ENCODE data around the gene CCM2L.

CCM2L gene

DNA sequence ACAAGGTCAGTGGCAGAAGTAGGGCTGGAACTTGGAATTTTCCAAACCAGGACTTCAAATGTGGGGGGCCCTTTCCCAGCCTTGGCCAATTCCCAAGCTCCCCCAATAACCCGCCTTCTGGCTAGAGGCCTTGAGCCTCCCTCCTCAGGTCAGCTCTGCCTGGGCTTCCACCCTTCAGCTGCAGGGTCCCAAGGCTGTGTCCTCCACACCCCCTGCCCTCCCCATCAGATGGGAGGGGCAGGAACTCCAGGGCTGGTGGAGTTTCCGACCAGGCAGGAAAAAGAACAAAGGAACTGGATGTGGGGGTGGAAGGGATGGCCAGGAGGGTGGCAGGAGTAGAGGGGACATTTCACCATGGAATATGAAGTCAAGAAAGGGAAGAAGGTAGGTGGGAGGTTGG, at the start of gene CCM2L:
Gene CCM2L (plus strand): TSS at position 338 of the 400 bp plus-strand sequence. CDS start 17 bp downstream, at position 355.
- no peaks in the 10 kb centered on the region for H3K4me1 Mint-ChIP-seq
- H3K4me3 Mint-ChIP-seq, result no peak within 1 kb of the TSS
- ATAC-seq, result no peak
- no peaks in the 10 kb centered on the region for H3K36me3 Mint-ChIP-seq
- H3K27me3 Mint-ChIP-seq, result peaks cover 46% of the 10 kb centered on the region
- H3K27ac Mint-ChIP-seq, result no peak within 1 kb of the TSS
- H3K9me3 Mint-ChIP-seq, result no peaks in the 10 kb centered on the region

DNA sequence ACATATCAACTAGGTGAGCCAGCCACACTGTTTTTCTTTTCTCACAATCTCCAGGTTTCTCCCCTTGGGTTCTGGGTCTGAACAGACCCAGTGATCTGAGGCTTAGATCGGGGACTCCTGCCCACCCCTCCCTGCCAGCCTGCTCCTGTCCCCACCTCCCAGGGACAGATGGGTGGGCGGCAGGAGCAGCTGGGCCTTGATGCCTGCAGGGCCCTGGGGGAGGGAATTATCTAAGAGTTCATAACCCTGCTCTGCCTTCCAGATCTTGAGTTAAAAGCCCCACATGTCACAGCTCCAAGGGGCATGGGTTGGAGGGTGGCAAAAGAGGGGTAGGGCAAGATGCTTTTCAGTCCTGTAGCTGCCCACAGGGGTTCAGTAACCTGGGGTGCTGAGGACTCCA, 47.5 kb upstream of the CCM2L start:
- no peak overlapping the region for H3K27ac Mint-ChIP-seq
- no peaks in the 10 kb centered on the region for H3K36me3 Mint-ChIP-seq
- peaks cover 7% of the 10 kb centered on the region for H3K4me1 Mint-ChIP-seq
- no peaks in the 10 kb centered on the region for H3K9me3 Mint-ChIP-seq
- peaks cover 76% of the 10 kb centered on the region for H3K27me3 Mint-ChIP-seq
- ATAC-seq, result no peak
- H3K4me3 Mint-ChIP-seq, result no peak overlapping the region

DNA sequence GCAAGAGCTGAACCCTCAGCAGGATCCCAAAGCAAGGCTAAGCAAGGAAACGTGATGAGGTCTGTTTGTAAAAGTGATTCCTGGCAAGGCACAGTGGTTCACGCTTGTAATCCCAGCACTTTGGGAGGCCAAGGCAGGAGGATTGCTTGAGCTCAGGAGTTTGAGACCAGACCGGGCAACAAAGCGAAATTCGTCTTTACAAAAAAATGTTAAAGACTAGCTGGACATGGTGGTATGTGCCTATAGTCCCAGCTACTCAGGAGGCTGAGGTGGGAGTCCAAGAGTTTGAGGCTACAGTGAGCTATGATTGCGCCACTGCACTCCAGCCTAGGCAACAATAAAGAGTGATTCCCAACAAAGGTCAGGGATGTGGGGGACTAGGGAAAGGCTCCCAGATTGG, 46.3 kb upstream of the CCM2L start:
- H3K4me1 Mint-ChIP-seq, result peaks cover 14% of the 10 kb centered on the region
- H3K4me3 Mint-ChIP-seq, result no peak overlapping the region
- no peaks in the 10 kb centered on the region for H3K36me3 Mint-ChIP-seq
- peaks cover 81% of the 10 kb centered on the region for H3K27me3 Mint-ChIP-seq
- no peaks in the 10 kb centered on the region for H3K9me3 Mint-ChIP-seq
- ATAC-seq, result no peak
- H3K27ac Mint-ChIP-seq, result no peak overlapping the region

DNA sequence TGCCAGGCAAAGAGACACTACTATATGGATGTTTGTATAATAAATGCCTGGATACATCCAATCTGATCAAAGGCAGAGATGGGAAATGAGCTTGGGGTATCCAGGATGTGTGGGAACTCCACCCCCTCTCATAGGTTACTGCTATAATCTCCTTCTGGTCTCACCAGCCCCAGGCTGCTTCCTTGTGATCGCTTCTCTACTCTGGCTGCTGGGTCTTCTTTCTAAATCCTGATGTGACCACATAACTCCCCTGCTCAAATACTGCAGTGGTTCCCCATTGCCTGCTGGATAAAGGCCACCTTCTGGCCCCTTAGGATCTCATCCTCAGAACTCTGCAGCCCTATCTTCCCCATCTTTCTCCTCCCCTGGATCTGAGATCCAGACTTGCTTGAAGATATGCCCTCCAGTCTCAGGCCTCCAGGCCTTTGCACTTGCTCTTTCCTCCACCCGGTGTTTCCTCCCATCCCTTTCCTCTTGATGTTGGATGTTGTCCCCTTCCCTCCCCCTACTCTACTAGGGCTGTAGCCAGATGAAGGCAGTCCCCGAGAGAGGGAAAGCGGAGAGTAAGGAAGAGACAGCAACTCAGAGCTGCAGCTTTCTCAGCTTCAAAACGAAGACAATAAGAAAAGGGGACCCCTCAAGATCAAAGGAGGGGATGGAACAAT, 43.1 kb upstream of the CCM2L start:
- Mint-ChIP-seq H3K4me1 (peaks cover 14% of the 10 kb centered on the region), H3K36me3 (no peaks in the 10 kb centered on the region), H3K27ac (no peak overlapping the region), H3K27me3 (peaks cover 72% of the 10 kb centered on the region), H3K9me3 (no peaks in the 10 kb centered on the region), H3K4me3 (peak overlapping the region; percentile 6)
- no peak for ATAC-seq

DNA sequence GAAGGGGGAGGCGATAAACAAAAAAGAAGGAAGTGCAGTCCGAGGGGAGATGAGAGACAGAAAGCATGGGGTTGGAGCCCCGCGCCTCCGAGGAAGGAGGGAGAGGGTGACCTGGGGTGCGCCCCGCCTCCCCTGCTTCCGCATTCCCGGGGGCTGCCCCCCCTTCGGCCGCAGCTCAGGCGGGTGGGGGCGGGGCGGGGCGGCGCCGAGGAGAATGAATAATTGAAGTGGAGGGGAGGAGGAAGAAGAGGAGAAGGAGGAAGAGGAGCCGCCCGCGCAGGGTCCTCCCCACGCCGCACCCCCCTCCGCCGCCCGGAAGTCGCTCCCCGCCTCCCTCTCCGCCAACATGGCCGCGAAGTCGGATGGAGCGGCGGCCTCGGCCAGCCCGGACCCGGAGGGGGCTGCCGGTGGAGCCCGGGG, 42.4 kb upstream of the CCM2L start, which contains the start of gene XKR7:
Gene XKR7 (plus strand): TSS at position 322 of the 420 bp plus-strand sequence. CDS start 25 bp downstream, at position 347.
- Mint-ChIP-seq H3K36me3 (no peaks in the 10 kb centered on the region), H3K27me3 (peaks cover 72% of the 10 kb centered on the region), H3K4me3 (peak within 1 kb of the TSS; percentile 82), H3K4me1 (peaks cover 14% of the 10 kb centered on the region), H3K9me3 (no peaks in the 10 kb centered on the region), H3K27ac (no peak within 1 kb of the TSS)
- peak; percentile 22 for ATAC-seq

DNA sequence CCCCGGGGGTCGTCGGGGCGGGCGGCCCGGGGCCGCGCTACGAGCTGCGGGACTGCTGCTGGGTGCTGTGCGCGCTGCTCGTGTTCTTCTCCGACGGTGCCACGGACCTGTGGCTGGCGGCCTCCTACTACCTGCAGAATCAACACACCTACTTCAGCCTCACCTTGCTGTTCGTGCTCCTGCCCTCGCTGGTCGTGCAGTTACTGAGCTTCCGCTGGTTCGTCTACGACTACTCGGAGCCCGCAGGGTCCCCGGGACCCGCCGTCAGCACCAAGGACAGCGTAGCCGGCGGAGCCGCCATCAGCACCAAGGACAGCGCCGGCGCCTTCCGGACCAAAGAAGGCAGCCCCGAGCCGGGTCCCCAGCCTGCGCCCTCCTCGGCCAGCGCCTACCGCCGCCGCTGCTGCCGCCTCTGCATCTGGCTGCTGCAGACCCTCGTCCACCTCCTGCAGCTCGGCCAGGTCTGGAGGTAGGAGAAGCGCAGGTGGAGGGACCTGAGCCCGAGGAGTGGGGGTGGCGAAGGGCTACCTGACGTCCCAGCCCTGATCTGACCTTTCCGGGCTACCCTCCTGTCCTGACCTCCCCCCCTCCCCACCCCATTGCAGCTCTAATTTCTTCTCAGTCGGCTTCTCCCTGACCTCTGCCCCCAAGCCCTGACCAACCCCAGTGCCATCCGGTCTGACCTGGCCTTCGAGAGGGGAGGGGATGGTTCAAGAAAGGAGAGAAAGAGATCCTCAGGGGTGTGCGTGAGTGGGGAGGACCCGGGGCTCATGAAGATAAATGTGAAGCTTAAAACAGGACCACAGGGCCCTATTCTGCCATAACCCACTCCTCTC, 41.7 kb upstream of the CCM2L start:
- Mint-ChIP-seq H3K27ac (no peak overlapping the region), H3K9me3 (no peaks in the 10 kb centered on the region), H3K4me1 (peaks cover 14% of the 10 kb centered on the region), H3K4me3 (peak overlapping the region; percentile 82), H3K36me3 (no peaks in the 10 kb centered on the region), H3K27me3 (peaks cover 77% of the 10 kb centered on the region)
- peak; percentile 80 for ATAC-seq

DNA sequence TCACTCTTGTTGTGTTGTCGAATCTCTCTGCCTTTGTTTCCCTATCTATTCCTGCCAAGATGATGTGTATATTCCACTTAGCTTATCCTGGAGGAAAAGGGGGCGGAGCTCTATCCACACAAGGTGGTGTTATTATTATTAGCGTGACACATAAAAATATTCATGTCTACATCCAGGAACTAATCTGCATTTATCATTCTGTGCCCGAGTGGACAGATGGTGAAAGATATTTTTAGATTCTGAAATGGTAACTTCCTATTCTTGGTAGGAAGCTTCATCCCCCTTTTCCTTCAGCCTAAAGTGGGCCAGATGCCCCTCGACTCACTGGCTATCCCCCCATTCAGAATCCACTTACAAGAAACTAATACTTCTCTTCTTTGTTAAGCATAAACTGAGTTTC, 40.2 kb upstream of the CCM2L start:
- Mint-ChIP-seq H3K27me3 (peaks cover 81% of the 10 kb centered on the region), H3K9me3 (no peaks in the 10 kb centered on the region), H3K27ac (no peak overlapping the region), H3K4me1 (peaks cover 14% of the 10 kb centered on the region), H3K36me3 (no peaks in the 10 kb centered on the region), H3K4me3 (no peak overlapping the region)
- no peak for ATAC-seq

DNA sequence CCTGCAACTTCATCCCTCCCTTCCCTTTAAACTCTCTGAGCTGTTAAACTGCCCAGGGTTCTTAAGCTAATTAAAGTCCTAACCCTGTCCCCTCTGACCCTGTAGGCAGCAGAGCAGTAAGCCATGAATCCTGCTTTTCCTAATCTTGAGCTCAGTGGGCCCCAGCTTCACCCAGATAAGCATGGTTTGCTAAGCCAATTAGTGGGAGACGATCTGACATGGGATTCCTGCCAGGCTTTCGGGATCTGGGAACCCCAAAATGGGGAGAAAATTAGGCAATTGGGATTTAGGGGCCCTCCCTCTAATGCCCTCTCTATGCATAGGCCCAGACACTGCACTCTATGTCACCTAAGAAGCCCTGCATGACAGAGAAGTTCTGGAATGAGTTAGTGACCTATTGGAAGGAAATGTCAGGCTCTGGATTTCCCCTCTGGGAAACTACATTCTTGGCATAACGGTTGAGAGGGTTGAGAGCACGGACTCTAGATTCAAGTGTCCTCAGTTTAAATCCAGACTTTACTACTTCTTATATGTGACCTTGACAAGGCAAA, 37.7 kb upstream of the CCM2L start:
- H3K4me3 Mint-ChIP-seq, result no peak overlapping the region
- ATAC-seq, result no peak
- H3K27ac Mint-ChIP-seq, result no peak overlapping the region
- H3K4me1 Mint-ChIP-seq, result peaks cover 8% of the 10 kb centered on the region
- H3K27me3 Mint-ChIP-seq, result peaks cover 73% of the 10 kb centered on the region
- no peaks in the 10 kb centered on the region for H3K36me3 Mint-ChIP-seq
- H3K9me3 Mint-ChIP-seq, result no peaks in the 10 kb centered on the region

DNA sequence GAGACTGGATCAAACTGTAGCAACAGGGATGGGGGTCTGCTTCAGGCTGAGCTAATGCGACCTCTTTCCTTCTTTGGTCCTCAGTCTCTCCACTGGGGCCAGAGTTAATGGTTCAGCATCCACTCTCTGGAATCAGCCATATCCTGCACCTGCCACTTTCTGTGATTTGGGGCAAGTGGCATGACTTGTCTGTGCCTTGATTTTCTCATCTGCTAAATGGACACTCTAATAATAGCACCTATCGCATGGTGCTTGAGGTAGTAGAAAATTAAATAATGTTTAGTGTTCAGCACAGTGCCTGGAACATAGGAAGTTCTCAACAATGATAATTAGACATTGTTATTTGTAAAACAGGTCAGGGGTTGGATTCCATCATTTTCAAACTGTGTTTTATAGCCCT, 35.9 kb upstream of the CCM2L start:
- Mint-ChIP-seq H3K4me1 (no peaks in the 10 kb centered on the region), H3K27ac (no peak overlapping the region), H3K4me3 (no peak overlapping the region), H3K9me3 (no peaks in the 10 kb centered on the region), H3K36me3 (no peaks in the 10 kb centered on the region), H3K27me3 (peaks cover 61% of the 10 kb centered on the region)
- no peak for ATAC-seq

DNA sequence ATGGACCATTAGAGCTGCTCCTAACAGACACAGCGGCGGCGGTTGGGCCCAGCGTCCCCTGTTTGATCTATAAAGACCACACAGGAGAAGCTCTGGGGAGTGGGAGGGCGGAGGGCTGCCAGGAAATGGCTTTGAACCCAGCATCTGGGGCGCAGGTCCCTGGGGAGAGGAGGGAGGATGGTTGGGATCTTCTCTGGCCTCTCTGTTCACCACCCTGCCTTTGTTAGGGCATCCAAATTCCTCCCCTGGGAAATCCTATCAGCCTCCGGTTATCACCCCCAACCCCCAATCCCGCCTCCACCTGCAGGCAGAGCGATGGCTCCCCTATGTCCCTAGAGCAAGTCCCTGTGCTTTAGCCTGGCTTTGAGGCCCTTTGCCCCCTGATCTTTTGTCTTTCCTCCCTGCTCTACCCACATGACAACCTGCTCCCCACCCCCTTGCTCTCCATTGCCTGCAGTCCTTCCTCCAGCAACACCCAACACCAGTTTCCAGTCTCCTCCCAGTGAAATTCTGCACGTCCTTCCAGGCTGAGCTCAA, 35.2 kb upstream of the CCM2L start:
- Mint-ChIP-seq H3K27me3 (peaks cover 61% of the 10 kb centered on the region), H3K36me3 (no peaks in the 10 kb centered on the region), H3K4me3 (no peak overlapping the region), H3K9me3 (no peaks in the 10 kb centered on the region), H3K4me1 (no peaks in the 10 kb centered on the region), H3K27ac (no peak overlapping the region)
- no peak for ATAC-seq

DNA sequence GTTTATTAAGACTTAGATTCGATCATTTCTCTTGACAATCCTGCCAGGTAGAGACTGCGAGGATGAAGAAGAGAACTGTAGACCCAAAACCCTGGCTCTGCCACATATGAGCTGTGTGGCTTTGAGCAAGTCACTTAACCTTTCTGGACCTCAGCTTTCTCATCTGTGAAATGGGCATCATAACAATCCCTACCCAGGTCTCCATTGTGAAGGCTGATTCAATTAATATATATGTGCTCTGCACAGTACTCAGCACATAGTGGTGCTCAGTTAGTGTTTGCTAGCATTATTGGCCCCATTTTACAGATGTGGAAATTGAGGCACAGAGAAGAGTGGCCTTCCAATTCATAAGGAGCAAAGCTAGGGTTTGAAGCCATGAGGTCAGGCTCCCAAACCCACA, 34.4 kb upstream of the CCM2L start:
- Mint-ChIP-seq H3K27ac (no peak overlapping the region), H3K4me1 (no peaks in the 10 kb centered on the region), H3K9me3 (no peaks in the 10 kb centered on the region), H3K4me3 (no peak overlapping the region), H3K36me3 (no peaks in the 10 kb centered on the region), H3K27me3 (peaks cover 63% of the 10 kb centered on the region)
- ATAC-seq, result no peak

DNA sequence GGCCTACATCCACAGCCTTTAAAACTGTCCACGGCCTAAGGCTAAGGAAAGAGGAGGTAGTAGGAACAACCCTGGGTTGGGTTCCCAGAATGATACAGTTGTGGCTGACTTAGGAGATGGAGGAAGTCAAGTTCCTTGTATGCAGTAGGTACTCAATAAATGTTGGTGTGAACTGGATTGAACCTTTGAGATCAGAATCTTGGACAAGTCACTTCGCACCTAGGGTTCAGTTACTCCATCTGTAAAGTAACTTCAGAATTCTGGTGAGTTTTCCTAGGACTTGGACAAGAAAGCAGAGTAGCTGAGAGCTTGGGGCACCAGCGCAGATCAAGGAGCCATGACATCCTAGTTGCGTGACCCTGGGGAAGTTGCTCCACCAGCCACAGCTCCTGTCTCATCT, 33.2 kb upstream of the CCM2L start:
- Mint-ChIP-seq H3K36me3 (no peaks in the 10 kb centered on the region), H3K4me3 (no peak overlapping the region), H3K4me1 (no peaks in the 10 kb centered on the region), H3K27me3 (peaks cover 68% of the 10 kb centered on the region), H3K27ac (no peak overlapping the region), H3K9me3 (no peaks in the 10 kb centered on the region)
- no peak for ATAC-seq

DNA sequence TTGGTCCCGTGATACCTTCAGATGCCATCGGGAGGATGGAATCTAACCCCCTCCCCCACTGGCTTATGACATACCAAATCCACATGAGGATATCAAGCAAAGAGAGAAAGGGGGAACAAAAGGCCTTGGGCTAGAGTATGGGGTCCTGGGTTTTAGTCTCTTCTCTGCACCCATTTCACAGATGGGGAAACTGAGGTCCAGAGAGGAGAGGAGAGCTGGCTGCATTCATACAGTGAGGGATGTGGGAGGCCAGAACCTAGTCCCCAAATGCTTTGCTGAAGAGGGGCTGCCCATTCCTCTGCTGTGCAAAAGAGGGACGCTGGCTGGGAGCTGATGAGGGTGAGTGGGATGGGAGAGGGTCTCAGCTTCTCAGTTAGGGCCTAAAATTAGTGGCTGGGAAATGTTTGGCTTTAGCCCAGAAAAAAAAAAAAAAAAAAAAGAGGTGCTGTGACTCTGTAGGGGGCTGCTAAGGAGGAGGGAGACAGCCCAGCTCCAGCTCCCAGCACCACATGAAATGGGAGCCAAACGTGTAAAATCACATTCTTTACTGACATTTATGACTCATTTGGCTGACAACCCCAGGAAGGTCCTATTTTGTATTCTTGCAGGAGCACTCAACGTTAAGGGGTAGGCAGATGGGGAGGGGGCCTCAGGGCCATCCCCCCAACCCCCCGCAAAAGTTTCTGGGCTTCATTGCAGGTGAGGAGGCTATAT, 30.4 kb upstream of the CCM2L start:
- H3K27me3 Mint-ChIP-seq, result peaks cover 57% of the 10 kb centered on the region
- no peaks in the 10 kb centered on the region for H3K36me3 Mint-ChIP-seq
- H3K4me3 Mint-ChIP-seq, result no peak overlapping the region
- H3K9me3 Mint-ChIP-seq, result no peaks in the 10 kb centered on the region
- H3K4me1 Mint-ChIP-seq, result no peaks in the 10 kb centered on the region
- H3K27ac Mint-ChIP-seq, result no peak overlapping the region
- no peak for ATAC-seq

DNA sequence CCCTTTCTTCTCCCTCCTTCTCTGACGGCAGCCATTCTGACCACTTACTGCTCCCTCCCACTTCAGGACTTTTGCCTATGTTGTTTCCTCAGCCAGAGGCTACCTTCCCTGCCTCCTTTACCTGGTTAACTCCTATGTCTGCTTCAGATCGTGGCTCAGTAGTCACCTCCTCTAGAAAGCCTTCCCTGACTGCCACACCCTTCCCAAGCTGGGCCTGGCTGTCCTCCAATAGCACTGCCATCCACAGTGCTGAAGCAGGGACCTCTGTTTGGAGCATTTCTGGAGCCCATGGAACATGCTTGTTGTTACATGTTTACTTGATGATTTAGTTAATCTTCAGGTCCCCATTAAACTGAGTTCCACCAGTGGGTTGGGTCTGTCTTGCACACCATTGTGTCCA, 28.5 kb upstream of the CCM2L start:
- peaks cover 43% of the 10 kb centered on the region for H3K27me3 Mint-ChIP-seq
- H3K36me3 Mint-ChIP-seq, result no peaks in the 10 kb centered on the region
- no peak for ATAC-seq
- H3K4me1 Mint-ChIP-seq, result no peaks in the 10 kb centered on the region
- no peak overlapping the region for H3K27ac Mint-ChIP-seq
- no peaks in the 10 kb centered on the region for H3K9me3 Mint-ChIP-seq
- H3K4me3 Mint-ChIP-seq, result no peak overlapping the region

DNA sequence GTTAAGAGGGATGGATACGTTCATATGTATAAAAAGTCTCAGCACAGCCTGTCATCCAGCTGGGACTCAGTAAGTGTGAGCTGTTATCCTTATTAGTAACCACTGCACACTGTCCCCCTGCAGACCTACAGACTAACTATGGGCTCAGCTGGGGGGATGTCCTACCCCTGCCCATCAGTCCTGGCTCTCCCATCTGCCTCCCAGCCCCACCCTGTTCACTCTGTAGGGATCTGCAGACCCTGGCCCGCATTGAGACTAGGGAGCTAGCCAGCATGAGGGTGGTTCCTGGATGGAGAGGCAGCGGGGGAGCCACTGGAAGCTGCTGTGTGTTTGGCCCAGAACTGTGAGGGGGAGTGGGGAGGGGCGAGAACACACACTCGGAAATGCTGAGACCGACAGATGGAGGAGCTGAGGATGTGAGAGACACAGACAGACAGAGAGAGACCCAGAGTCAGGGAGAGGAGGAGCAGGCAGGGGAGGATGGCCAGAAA, 25.2 kb upstream of the CCM2L start:
- H3K4me1 Mint-ChIP-seq, result no peaks in the 10 kb centered on the region
- H3K9me3 Mint-ChIP-seq, result no peaks in the 10 kb centered on the region
- ATAC-seq, result no peak
- peaks cover 28% of the 10 kb centered on the region for H3K27me3 Mint-ChIP-seq
- no peaks in the 10 kb centered on the region for H3K36me3 Mint-ChIP-seq
- no peak overlapping the region for H3K4me3 Mint-ChIP-seq
- no peak overlapping the region for H3K27ac Mint-ChIP-seq
